Heart left ventricle (tissue), 16 donors: ENCODE measurements around the gene NEURL2. TPM values are rescaled to one million over a fixed set of nuclear protein-coding genes. Genes with fewer than 3 reads are reported as not detected.

Experiments
- ATAC-seq, 4 donors: fragments of 200-7000 bp; cut with Tn5 transposase; one replicate each; pipeline ENCODE4 v1.9.1; 2020 to 2022; ENCODE audit warnings: moderate library complexity in 4 of 4, mild to moderate bottlenecking in 3 of 4, moderate number of reproducible peaks in 1 of 4
- DNase-seq, 5 donors: peaks; one replicate each; pipeline ENCODE4 v3.0.0-alpha.2; 2020
- H3K27ac ChIP-seq, 12 donors: fragments of 200-600 bp; sonication (generic) in 4 of 12; one replicate each; pipeline versions ENCODE4 v1.5.0 to v1.8.0; 2016 to 2022; ENCODE audit warnings: mild to moderate bottlenecking in 2 of 12
- H3K27me3 ChIP-seq, 9 donors: fragments of 200-600 bp; sonication (generic) in 2 of 9; one replicate each; pipeline versions ENCODE4 v1.5.1 to v1.8.0; 2016 to 2022; ENCODE audit warnings: mild to moderate bottlenecking in 3 of 9
- H3K36me3 ChIP-seq, 9 donors: fragments of 200-600 bp; sonication (generic) in 2 of 9; one replicate each; pipeline versions ENCODE4 v1.5.0 to v1.8.0; 2018 to 2022; ENCODE audit warnings: mild to moderate bottlenecking in 2 of 9
- H3K4me1 ChIP-seq, 12 donors: fragments of 200-600 bp; sonication (generic) in 4 of 12; one replicate each; pipeline versions ENCODE4 v1.5.0 to v1.8.0; 2016 to 2022; ENCODE audit warnings: mild to moderate bottlenecking in 3 of 12
- H3K4me3 ChIP-seq, 12 donors: fragments of 200-600 bp; sonication (generic) in 4 of 12; one replicate each; pipeline versions ENCODE4 v1.5.0 to v1.8.0; 2017 to 2022; ENCODE audit warnings: mild to moderate bottlenecking in 9 of 12, moderate library complexity in 4 of 12
- H3K9me3 ChIP-seq, 12 donors: fragments of 200-600 bp; sonication (generic) in 4 of 12; one replicate each; pipeline versions ENCODE4 v1.5.0 to v1.8.0; 2016 to 2022; ENCODE audit warnings: mild to moderate bottlenecking in 1 of 12
- CTCF ChIP-seq, 12 donors: fragments of 200-600 bp; sonication (generic) in 4 of 12; IDR thresholded peaks; one replicate each; pipeline versions ENCODE4 v1.5.0 to v1.8.0; 2018 to 2022; ENCODE audit warnings: antibody characterized with exemption in 12 of 12, mild to moderate bottlenecking in 5 of 12
- POLR2A ChIP-seq, 2 donors: fragments of 450-650 bp; IDR thresholded peaks; one replicate each; pipeline ENCODE4 v1.6.1; 2017; ENCODE audit warnings: antibody characterized with exemption in 2 of 2, mild to moderate bottlenecking in 2 of 2, moderate library complexity in 2 of 2
- WGBS, 4 donors: extraction: QIAGEN DNeasy Blood & Tissue Kit in 2 of 4; methylation state at CpG; one replicate each; pipeline versions ENCODE4 v1.1.5 to v1.1.7; 2013 to 2018; 5-methylcytosine and 5-hydroxymethylcytosine counted together
- intact Hi-C, 10 donors: fragments of 100-400 bp; cut with DNase I; formaldehyde crosslinking; loops; one replicate each; pipeline versions ENCODE4 v1.11.1 to v1.14.2; 2022
- polyA plus RNA-seq, 2 donors: library from polyadenylated mRNA; stranded (reverse); fragments of 200-250 nt; gene quantifications; one replicate each; pipeline ENCODE4 v1.2.3, GENCODE V29; 2013
- total RNA-seq, 9 donors: library from RNA; depleted of rRNA in 2 of 9; stranded (reverse); fragments of >200 nt in 2 of 9; fragmentation: NEBNext Ultra II Directional in 3 of 9; extraction: Animal tissue kit (Norgen Biotek cat#: 25700) in 3 of 9; gene quantifications; one replicate each; pipeline versions ENCODE4 v1.1.0 to v1.2.4, GENCODE V29; 2016 to 2023
- donor health status: ischemic (EF 13 %, LVEDD 7.1; RV severe dilation, severe dysfunction).
- donor health status: healthy with polysubstance abuse.
- donor health status: DM: no; HTN: yes; CAD: no.
- donor health status: DM: no; HTN: no; CAD: no.
- donor health status: ischemic (EF 25% LVEDD 6.9; RV normal size, moderate dysfunction).
- donor health status: ischemic (EF 25% LVEDD 5.7; RV mildly dilated, moderate dysfunction).
- donor health status: healthy.
- donor health status: DM: yes; HTN: yes; CAD: no.
- donor health status: ischemic (EF 35%, LVEDD 5.7; RV mildly dilated, moderate dysfunction).
- donor health status: nonischemic (EF 11% LVEDD 7.7; RV severe dilation, severe dysfunction).
- donor health status: DM: yes; HTN: yes; CAD: no.
- donor health status: PGD.
- donor health status: ischemic (EF 29% LVEDD 5.4; RV normal size, mild dysfunction).
- donor health status: nonischemic (EF 23%, LVEDD 6.1; RV moderate dilation, normal function).

NEURL2 gene
- total and polyA plus RNA-seq, 11 donors = 3.0 to 14.8 (median 8.4) TPM

- Histone ChIP-seq H3K27me3 (no peaks in the 10 kb centered on the region), H3K4me3 (no peak overlapping the region), H3K36me3 (no peaks in the 10 kb centered on the region), H3K9me3 (no peaks in the 10 kb centered on the region), H3K4me1 (no peaks in the 10 kb centered on the region), H3K27ac (no peak overlapping the region)
- ATAC-seq = no peak
- 90 to 99% (median 97%) methylated on average over 5 of the region's 5 CpGs for WGBS, 4 donors
- intact Hi-C loops = no loop called here
- TF ChIP-seq CTCF (IDR thresholded peaks at IDR 0.05) (no peak), POLR2A (IDR thresholded peaks at IDR 0.05) (no peak)
- no peak for DNase-seq
Measured at GRCh38 chr20:45866454-45866853, 24.6 kb downstream of the NEURL2 start.

GRCh38 chr20:45863543-45864470 is 27.2 kb downstream of the NEURL2 start:
- Histone ChIP-seq H3K27ac (no peak overlapping the region), H3K9me3 (no peaks in the 10 kb centered on the region), H3K4me3 (no peak overlapping the region), H3K36me3 (no peaks in the 10 kb centered on the region), H3K4me1 (peaks cover 0 to 3% (median under 1%) of the 10 kb centered on the region in 12 donors), H3K27me3 (no peaks in the 10 kb centered on the region)
- ATAC-seq (no peak), DNase-seq (no peak)
- intact Hi-C loops = no loop called here
- TF ChIP-seq POLR2A (IDR thresholded peaks at IDR 0.05) (no peak), CTCF (IDR thresholded peaks at IDR 0.05) (no peak)
- WGBS, 4 donors = 90 to 92% (median 91%) methylated on average over 7 of the region's 7 CpGs

- intact Hi-C loops = no loop called here
- WGBS, 4 donors = 91 to 95% (median 93%) methylated on average over 7 of the region's 7 CpGs
- DNase-seq = no peak
Measured at GRCh38 chr20:45861221-45862075, 29.6 kb downstream of the NEURL2 start.

More at GRCh38 chr20:45861221-45862075, 29.6 kb downstream of the NEURL2 start:
- Histone ChIP-seq H3K9me3 (no peaks in the 10 kb centered on the region), H3K4me3 (no peak overlapping the region), H3K27ac (no peak overlapping the region), H3K27me3 (no peaks in the 10 kb centered on the region), H3K36me3 (no peaks in the 10 kb centered on the region), H3K4me1 (peaks cover 0 to 17% (median 12%) of the 10 kb centered on the region in 12 donors)
- ATAC-seq = no peak
- no peak for TF ChIP-seq POLR2A (IDR thresholded peaks at IDR 0.05)
- no peak for TF ChIP-seq CTCF (IDR thresholded peaks at IDR 0.05)
